HepG2 (cell line): Measurements from ENCODE around the gene WDCP.

Experiments
- ELF4 ChIP-seq: sonication (generic); formaldehyde crosslinking; IDR thresholded peaks from 2 replicates; pipeline ENCODE4 v1.5.0; 2020; ENCODE audit warnings: missing genetic modification reagents, mild to moderate bottlenecking, moderate library complexity, borderline replicate concordance
- PHF20 ChIP-seq: sonication (generic); formaldehyde crosslinking; IDR thresholded peaks from 2 replicates; pipeline ENCODE4 v1.5.0; 2020; ENCODE audit warnings: mild to moderate bottlenecking, missing genetic modification reagents
- POLR2A ChIP-seq, 2 experiments: IDR thresholded peaks; 2 replicates each; pipeline ENCODE4 v1.6.1; 2011; ENCODE audit warnings: low read depth in 2 of 2, low read length in 2 of 2, mild to moderate bottlenecking in 1 of 2, moderate library complexity in 1 of 2; ENCODE audit not compliant: insufficient read depth in 1 of 2
- ZSCAN29 ChIP-seq: sonication (generic); formaldehyde crosslinking; conservative IDR thresholded peaks from 2 replicates; pipeline ENCODE4 v1.4.0; 2020; ENCODE audit warnings: mild to moderate bottlenecking, missing genetic modification reagents
- TF ChIP-seq, protein P1 (sequence below), 2 experiments: IDR thresholded peaks; 2 replicates each; pipeline ENCODE4 v1.6.1; 2011 to 2012; ENCODE audit warnings: low read length in 2 of 2, borderline replicate concordance in 1 of 2, low read depth in 1 of 2, mild to moderate bottlenecking in 1 of 2, moderate library complexity in 1 of 2
- TF ChIP-seq, protein P2 (sequence below): sonication (generic); formaldehyde crosslinking; IDR thresholded peaks from 2 replicates; pipeline ENCODE4 v1.5.0; 2020; ENCODE audit warnings: mild to moderate bottlenecking, missing genetic modification reagents, moderate library complexity

DNA sequence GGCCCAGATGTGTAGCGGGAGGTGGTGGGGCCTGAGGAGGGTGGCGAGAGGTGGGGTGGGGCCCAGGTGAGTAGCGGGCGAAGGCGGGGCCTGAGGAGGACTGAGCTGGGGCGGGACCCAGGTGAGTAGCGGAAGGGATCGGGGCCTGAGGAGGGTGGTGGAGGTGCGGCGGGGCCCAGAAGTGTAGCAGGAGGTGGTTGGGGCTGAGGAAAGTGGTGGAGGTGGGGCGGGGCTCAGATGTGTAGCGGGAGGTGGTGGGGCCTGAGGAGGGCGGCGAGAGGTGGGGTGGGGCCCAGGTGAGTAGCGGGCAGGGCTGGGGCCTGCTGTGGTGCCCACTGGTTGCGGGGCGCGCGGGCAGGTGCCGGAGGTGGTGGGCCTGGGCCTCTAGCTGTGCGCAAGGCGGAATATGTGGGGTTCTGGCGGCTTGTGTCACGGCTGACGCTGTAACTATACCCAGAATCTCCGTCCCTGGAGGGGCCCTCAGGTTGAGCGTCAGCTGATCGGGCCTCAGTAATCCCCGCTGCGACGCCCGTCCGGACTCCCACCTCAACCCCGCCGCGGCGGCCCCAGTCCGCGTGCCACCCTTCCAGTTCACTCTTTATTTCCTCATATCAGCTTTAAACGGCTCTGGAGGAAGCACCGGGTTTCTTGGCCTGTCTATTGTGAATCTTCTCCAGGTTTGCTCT, 29.8 kb upstream of the WDCP start:
- TF ChIP-seq, protein P1, sequence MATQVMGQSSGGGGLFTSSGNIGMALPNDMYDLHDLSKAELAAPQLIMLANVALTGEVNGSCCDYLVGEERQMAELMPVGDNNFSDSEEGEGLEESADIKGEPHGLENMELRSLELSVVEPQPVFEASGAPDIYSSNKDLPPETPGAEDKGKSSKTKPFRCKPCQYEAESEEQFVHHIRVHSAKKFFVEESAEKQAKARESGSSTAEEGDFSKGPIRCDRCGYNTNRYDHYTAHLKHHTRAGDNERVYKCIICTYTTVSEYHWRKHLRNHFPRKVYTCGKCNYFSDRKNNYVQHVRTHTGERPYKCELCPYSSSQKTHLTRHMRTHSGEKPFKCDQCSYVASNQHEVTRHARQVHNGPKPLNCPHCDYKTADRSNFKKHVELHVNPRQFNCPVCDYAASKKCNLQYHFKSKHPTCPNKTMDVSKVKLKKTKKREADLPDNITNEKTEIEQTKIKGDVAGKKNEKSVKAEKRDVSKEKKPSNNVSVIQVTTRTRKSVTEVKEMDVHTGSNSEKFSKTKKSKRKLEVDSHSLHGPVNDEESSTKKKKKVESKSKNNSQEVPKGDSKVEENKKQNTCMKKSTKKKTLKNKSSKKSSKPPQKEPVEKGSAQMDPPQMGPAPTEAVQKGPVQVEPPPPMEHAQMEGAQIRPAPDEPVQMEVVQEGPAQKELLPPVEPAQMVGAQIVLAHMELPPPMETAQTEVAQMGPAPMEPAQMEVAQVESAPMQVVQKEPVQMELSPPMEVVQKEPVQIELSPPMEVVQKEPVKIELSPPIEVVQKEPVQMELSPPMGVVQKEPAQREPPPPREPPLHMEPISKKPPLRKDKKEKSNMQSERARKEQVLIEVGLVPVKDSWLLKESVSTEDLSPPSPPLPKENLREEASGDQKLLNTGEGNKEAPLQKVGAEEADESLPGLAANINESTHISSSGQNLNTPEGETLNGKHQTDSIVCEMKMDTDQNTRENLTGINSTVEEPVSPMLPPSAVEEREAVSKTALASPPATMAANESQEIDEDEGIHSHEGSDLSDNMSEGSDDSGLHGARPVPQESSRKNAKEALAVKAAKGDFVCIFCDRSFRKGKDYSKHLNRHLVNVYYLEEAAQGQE (IDR thresholded peaks at IDR 0.05; ENCODE audit: borderline replicate concordance in 1 of 2, low read depth in 1 of 2, low read length in 2 of 2): no peak
- no peak; a peak in 1 of 4 replicates for TF ChIP-seq POLR2A (IDR thresholded peaks at IDR 0.05; ENCODE audit: insufficient read depth in 1 of 2, low read depth in 2 of 2, low read length in 2 of 2)
- TF ChIP-seq ZSCAN29 (CRISPR knock-in tag): no peak
- TF ChIP-seq, protein P2, sequence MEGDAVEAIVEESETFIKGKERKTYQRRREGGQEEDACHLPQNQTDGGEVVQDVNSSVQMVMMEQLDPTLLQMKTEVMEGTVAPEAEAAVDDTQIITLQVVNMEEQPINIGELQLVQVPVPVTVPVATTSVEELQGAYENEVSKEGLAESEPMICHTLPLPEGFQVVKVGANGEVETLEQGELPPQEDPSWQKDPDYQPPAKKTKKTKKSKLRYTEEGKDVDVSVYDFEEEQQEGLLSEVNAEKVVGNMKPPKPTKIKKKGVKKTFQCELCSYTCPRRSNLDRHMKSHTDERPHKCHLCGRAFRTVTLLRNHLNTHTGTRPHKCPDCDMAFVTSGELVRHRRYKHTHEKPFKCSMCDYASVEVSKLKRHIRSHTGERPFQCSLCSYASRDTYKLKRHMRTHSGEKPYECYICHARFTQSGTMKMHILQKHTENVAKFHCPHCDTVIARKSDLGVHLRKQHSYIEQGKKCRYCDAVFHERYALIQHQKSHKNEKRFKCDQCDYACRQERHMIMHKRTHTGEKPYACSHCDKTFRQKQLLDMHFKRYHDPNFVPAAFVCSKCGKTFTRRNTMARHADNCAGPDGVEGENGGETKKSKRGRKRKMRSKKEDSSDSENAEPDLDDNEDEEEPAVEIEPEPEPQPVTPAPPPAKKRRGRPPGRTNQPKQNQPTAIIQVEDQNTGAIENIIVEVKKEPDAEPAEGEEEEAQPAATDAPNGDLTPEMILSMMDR: no peak
- TF ChIP-seq PHF20 (CRISPR knock-in tag): no peak
- no peak for TF ChIP-seq ELF4 (CRISPR knock-in tag)
